HEK293T (cell line): ENCODE measurements around the gene NCEH1.

ENCODE experiments used
- BHLHE40 ChIP-seq: fragments of 450-650 bp; IDR thresholded peaks from 2 replicates; pipeline ENCODE4 v1.6.1; 2016; ENCODE audit warnings: mild to moderate bottlenecking, moderate library complexity, borderline replicate concordance
- CTBP1 ChIP-seq: fragments of 450-650 bp; IDR thresholded peaks from 2 replicates; pipeline ENCODE4 v1.6.1; 2016; ENCODE audit warnings: borderline replicate concordance
- ELF4 ChIP-seq: fragments of 450-650 bp; IDR thresholded peaks from 2 replicates; pipeline ENCODE4 v1.6.1; 2017; ENCODE audit warnings: antibody characterized with exemption
- FOXM1 ChIP-seq: fragments of 450-650 bp; IDR thresholded peaks from 2 replicates; pipeline ENCODE4 v1.6.1; 2017; ENCODE audit warnings: mild to moderate bottlenecking, borderline replicate concordance
- L3MBTL2 ChIP-seq: fragments of 450-650 bp; conservative IDR thresholded peaks from 2 replicates; pipeline ENCODE4 v1.6.1; 2016; ENCODE audit warnings: mild to moderate bottlenecking
- NFRKB ChIP-seq: fragments of 450-650 bp; IDR thresholded peaks from 2 replicates; pipeline ENCODE4 v1.6.1; 2016; ENCODE audit warnings: mild to moderate bottlenecking, moderate library complexity
- SP1 ChIP-seq: fragments of 450-650 bp; IDR thresholded peaks from 2 replicates; pipeline ENCODE4 v1.6.1; 2017
- SUZ12 ChIP-seq: fragments of 450-650 bp; IDR thresholded peaks from 2 replicates; pipeline ENCODE4 v1.6.1; 2016; ENCODE audit warnings: mild to moderate bottlenecking
- TARDBP ChIP-seq: fragments of 450-650 bp; IDR thresholded peaks from 2 replicates; pipeline ENCODE4 v1.6.1; 2016
- ZNF384 ChIP-seq: fragments of 450-650 bp; IDR thresholded peaks from 2 replicates; pipeline ENCODE4 v1.6.1; 2016

- TF ChIP-seq CTBP1 = no peak
- no peak for TF ChIP-seq SUZ12
- no peak for TF ChIP-seq L3MBTL2
- TF ChIP-seq TARDBP = no peak
- no peak for TF ChIP-seq NFRKB
- no peak for TF ChIP-seq ZNF384
- no peak for TF ChIP-seq FOXM1
- TF ChIP-seq SP1 = no peak
- TF ChIP-seq ELF4 = no peak
- TF ChIP-seq BHLHE40 = no peak
These were observed 110.2 kb downstream of the NCEH1 start for GRCh38 chr3:172600644-172601065.
